K562 (cell line): ENCODE data around the gene SLC36A1. TPM values are rescaled to one million over a fixed set of nuclear protein-coding genes. Genes with fewer than 3 reads are reported as not detected.

Experiments
- BMI1 ChIP-seq: fragments of 150-350 bp; IDR thresholded peaks from 2 replicates; pipeline ENCODE4 v1.6.1; 2014; ENCODE audit warnings: low read length
- HMG20A ChIP-seq: fragments of 450-650 bp; formaldehyde crosslinking; conservative IDR thresholded peaks from 2 replicates; pipeline ENCODE4 v1.4.0; 2020; ENCODE audit warnings: mild to moderate bottlenecking, mixed read lengths
- MYBL2 ChIP-seq, 2 experiments: fragments of 450-650 bp in 1 of 2; sonication (generic) in 1 of 2; formaldehyde crosslinking in 1 of 2; IDR thresholded peaks; 2 replicates each; pipeline versions ENCODE4 v1.6.1 to v1.8.1; 2017 to 2022; ENCODE audit warnings: borderline replicate concordance in 1 of 2, inconsistent platforms in 1 of 2, low read depth in 1 of 2, mild to moderate bottlenecking in 1 of 2, missing genetic modification reagents in 1 of 2, moderate library complexity in 1 of 2
- MYNN ChIP-seq, 2 experiments: sonication (generic); formaldehyde crosslinking in 1 of 2; IDR thresholded peaks; 2 replicates each; pipeline versions ENCODE4 v1.5.0 to v1.6.1; 2016 to 2020; ENCODE audit warnings: antibody characterized with exemption in 1 of 2, missing genetic modification reagents in 1 of 2
- NR2F6 ChIP-seq: fragments of 450-650 bp; formaldehyde crosslinking; IDR thresholded peaks from 2 replicates; pipeline ENCODE4 v1.4.0; 2020; ENCODE audit warnings: mild to moderate bottlenecking
- PURB ChIP-seq: sonication (generic); formaldehyde crosslinking; IDR thresholded peaks from 2 replicates; pipeline ENCODE4 v1.9.0; 2021; ENCODE audit warnings: low read depth, mild to moderate bottlenecking, missing genetic modification reagents
- RFX5 ChIP-seq: IDR thresholded peaks from 2 replicates; pipeline ENCODE4 v1.6.1; 2011; ENCODE audit warnings: low read depth, mild to moderate bottlenecking, improper control_type of control experiment, low read length
- RNF2 ChIP-seq: sonication (generic); IDR thresholded peaks from 2 replicates; pipeline ENCODE4 v1.6.1; 2016
- ZNF184 ChIP-seq: sonication (generic); formaldehyde crosslinking; IDR thresholded peaks from 2 replicates; pipeline ENCODE4 v1.5.0; 2020; ENCODE audit warnings: missing genetic modification reagents
- ZNF23 ChIP-seq: fragments of 250-450 bp; sonication (Bioruptor Pico); IDR thresholded peaks from 2 replicates; pipeline ENCODE4 v1.4.0; 2020; ENCODE audit warnings: mild to moderate bottlenecking
- ZNF561 ChIP-seq: fragments of 450-650 bp; formaldehyde crosslinking; conservative IDR thresholded peaks from 2 replicates; pipeline ENCODE4 v1.4.0; 2020; ENCODE audit warnings: mild to moderate bottlenecking, moderate library complexity
- ZNF766 ChIP-seq: fragments of 200-800 bp; sonication (Bioruptor generic); conservative IDR thresholded peaks from 2 replicates; pipeline ENCODE4 v1.6.1; 2016; ENCODE audit warnings: missing genetic modification characterization, missing compliant biosample characterization
- ZNF77 ChIP-seq: fragments of 250-450 bp; sonication (Bioruptor Pico); IDR thresholded peaks from 2 replicates; pipeline ENCODE4 v1.5.0; 2020
- polyA plus RNA-seq, 8 experiments: library from polyadenylated mRNA; depleted of rRNA in 4 of 8; stranded (reverse) in 5 of 8; unstranded in 3 of 8; fragments of >200 nt; fragmentation: Nextera tagmentation in 2 of 8; fragmentation: Illumina TruSeq in 1 of 8; extraction: Ambion mirVana in 2 of 8; extraction: Trizol in 1 of 8; gene quantifications; 2 replicates each; pipeline versions ENCODE4 v1.2.1 to v1.2.3, GENCODE V29; 2011 to 2014; ENCODE audit warnings: inconsistent platforms in 1 of 8, missing spikeins in 1 of 8
- total RNA-seq, 7 experiments: library from RNA; depleted of rRNA in 6 of 7; stranded (reverse); fragments of >200 nt in 6 of 7; fragmentation: Illumina TruSeq in 2 of 7; extraction: Trizol in 2 of 7; gene quantifications; 2 replicates each; pipeline versions ENCODE4 v1.2.1 to v1.2.3, GENCODE V29; 2011 to 2021; ENCODE audit warnings: low replicate concordance in 1 of 7
- TF ChIP-seq, protein P1 (sequence below): sonication (generic); formaldehyde crosslinking; IDR thresholded peaks from 2 replicates; pipeline ENCODE4 v1.8.1; 2023; ENCODE audit warnings: mild to moderate bottlenecking, missing genetic modification reagents
- TF ChIP-seq, protein P2 (sequence below): sonication (generic); formaldehyde crosslinking; IDR thresholded peaks from 2 replicates; pipeline ENCODE4 v1.8.1; 2023; ENCODE audit warnings: missing genetic modification reagents, mild to moderate bottlenecking, borderline replicate concordance
- TF ChIP-seq, protein P3 (sequence below): fragments of 450-650 bp; formaldehyde crosslinking; IDR thresholded peaks from 2 replicates; pipeline ENCODE4 v1.4.0; 2020; ENCODE audit warnings: mild to moderate bottlenecking, moderate library complexity
- TF ChIP-seq, protein P4 (sequence below): fragments of 450-650 bp; formaldehyde crosslinking; IDR thresholded peaks from 2 replicates; pipeline ENCODE4 v1.4.0; 2020; ENCODE audit warnings: mild to moderate bottlenecking, moderate library complexity

Gene SLC36A1
- total and polyA plus RNA-seq, 9 of the 15 experiments (the other 6 are each of a cell fraction or from before 2014, with no cell fraction given), result 1.6 to 8.4 (median 4.6) TPM

DNA sequence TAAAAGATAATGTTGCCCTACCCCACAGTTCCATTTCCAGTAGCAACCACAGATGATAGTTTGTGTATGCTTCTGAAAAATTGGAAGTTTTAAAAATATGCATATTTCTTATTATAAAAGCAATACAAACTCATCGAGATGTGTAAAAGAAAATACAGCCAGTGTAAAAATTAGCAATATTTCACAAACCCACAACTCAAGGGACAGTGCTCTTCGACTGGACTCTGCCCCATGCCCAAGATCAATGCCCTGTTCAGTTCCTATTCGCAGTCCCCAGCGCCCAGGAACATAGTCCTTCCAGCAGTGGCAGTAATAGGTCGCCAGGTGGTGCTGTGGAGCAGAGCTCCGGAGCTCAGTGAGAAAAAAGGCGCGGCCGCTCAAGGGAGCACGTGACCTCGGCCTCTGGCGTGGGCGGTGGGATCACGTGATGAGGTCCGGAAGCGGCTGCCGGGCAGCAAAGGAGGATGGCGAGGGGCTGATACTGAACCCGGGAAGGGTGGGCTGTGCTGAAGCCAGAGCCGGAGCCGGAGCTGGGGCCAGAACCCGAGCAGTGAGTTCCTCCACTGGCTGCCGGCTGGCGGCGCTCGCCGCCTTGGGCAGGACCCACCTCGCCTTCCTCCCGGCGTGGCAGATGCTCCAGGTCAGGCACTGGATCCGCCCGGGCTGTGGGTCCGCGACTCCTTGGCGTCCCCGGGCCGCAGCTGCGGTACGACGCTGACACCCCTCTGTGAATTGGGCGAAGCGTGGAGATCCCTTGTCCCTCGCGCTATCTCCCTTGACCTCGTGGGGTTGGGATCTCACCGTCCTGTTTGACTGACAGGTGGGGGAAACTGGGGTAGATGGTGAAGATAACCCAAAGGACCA is at the start of gene SLC36A1 (continued):
- TF ChIP-seq, protein P1, sequence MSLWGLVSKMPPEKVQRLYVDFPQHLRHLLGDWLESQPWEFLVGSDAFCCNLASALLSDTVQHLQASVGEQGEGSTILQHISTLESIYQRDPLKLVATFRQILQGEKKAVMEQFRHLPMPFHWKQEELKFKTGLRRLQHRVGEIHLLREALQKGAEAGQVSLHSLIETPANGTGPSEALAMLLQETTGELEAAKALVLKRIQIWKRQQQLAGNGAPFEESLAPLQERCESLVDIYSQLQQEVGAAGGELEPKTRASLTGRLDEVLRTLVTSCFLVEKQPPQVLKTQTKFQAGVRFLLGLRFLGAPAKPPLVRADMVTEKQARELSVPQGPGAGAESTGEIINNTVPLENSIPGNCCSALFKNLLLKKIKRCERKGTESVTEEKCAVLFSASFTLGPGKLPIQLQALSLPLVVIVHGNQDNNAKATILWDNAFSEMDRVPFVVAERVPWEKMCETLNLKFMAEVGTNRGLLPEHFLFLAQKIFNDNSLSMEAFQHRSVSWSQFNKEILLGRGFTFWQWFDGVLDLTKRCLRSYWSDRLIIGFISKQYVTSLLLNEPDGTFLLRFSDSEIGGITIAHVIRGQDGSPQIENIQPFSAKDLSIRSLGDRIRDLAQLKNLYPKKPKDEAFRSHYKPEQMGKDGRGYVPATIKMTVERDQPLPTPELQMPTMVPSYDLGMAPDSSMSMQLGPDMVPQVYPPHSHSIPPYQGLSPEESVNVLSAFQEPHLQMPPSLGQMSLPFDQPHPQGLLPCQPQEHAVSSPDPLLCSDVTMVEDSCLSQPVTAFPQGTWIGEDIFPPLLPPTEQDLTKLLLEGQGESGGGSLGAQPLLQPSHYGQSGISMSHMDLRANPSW (CRISPR knock-in tag), result no peak
- TF ChIP-seq RNF2 (no peak), RFX5 (no peak), NR2F6 (CRISPR knock-in tag) (no peak), ZNF561 (no peak), PURB (CRISPR knock-in tag) (no peak), HMG20A (no peak), ZNF77 (CRISPR knock-in tag) (no peak), ZNF766 (CRISPR knock-in tag) (no peak), MYNN (IDR thresholded peaks at IDR 0.05) (peak; percentile 61; the same call in 1 of the 2 replicates), MYNN (CRISPR knock-in tag; IDR thresholded peaks at IDR 0.05) (no peak), MYBL2 (IDR thresholded peaks at IDR 0.05; ENCODE audit: low read depth) (no peak), MYBL2 (CRISPR knock-in tag; IDR thresholded peaks at IDR 0.05; ENCODE audit: borderline replicate concordance) (no peak), ZNF23 (CRISPR knock-in tag) (no peak), ZNF184 (no peak), BMI1 (no peak)
- TF ChIP-seq, protein P2, sequence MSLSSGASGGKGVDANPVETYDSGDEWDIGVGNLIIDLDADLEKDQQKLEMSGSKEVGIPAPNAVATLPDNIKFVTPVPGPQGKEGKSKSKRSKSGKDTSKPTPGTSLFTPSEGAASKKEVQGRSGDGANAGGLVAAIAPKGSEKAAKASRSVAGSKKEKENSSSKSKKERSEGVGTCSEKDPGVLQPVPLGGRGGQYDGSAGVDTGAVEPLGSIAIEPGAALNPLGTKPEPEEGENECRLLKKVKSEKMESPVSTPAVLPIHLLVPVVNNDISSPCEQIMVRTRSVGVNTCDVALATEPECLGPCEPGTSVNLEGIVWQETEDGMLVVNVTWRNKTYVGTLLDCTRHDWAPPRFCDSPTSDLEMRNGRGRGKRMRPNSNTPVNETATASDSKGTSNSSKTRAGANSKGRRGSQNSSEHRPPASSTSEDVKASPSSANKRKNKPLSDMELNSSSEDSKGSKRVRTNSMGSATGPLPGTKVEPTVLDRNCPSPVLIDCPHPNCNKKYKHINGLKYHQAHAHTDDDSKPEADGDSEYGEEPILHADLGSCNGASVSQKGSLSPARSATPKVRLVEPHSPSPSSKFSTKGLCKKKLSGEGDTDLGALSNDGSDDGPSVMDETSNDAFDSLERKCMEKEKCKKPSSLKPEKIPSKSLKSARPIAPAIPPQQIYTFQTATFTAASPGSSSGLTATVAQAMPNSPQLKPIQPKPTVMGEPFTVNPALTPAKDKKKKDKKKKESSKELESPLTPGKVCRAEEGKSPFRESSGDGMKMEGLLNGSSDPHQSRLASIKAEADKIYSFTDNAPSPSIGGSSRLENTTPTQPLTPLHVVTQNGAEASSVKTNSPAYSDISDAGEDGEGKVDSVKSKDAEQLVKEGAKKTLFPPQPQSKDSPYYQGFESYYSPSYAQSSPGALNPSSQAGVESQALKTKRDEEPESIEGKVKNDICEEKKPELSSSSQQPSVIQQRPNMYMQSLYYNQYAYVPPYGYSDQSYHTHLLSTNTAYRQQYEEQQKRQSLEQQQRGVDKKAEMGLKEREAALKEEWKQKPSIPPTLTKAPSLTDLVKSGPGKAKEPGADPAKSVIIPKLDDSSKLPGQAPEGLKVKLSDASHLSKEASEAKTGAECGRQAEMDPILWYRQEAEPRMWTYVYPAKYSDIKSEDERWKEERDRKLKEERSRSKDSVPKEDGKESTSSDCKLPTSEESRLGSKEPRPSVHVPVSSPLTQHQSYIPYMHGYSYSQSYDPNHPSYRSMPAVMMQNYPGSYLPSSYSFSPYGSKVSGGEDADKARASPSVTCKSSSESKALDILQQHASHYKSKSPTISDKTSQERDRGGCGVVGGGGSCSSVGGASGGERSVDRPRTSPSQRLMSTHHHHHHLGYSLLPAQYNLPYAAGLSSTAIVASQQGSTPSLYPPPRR (CRISPR knock-in tag), result no peak
- TF ChIP-seq, protein P3, sequence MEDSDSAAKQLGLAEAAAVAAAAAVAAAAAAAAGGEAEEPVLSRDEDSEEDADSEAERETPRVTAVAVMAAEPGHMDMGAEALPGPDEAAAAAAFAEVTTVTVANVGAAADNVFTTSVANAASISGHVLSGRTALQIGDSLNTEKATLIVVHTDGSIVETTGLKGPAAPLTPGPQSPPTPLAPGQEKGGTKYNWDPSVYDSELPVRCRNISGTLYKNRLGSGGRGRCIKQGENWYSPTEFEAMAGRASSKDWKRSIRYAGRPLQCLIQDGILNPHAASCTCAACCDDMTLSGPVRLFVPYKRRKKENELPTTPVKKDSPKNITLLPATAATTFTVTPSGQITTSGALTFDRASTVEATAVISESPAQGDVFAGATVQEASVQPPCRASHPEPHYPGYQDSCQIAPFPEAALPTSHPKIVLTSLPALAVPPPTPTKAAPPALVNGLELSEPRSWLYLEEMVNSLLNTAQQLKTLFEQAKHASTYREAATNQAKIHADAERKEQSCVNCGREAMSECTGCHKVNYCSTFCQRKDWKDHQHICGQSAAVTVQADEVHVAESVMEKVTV (CRISPR knock-in tag), result peak; percentile 87
- TF ChIP-seq, protein P4, sequence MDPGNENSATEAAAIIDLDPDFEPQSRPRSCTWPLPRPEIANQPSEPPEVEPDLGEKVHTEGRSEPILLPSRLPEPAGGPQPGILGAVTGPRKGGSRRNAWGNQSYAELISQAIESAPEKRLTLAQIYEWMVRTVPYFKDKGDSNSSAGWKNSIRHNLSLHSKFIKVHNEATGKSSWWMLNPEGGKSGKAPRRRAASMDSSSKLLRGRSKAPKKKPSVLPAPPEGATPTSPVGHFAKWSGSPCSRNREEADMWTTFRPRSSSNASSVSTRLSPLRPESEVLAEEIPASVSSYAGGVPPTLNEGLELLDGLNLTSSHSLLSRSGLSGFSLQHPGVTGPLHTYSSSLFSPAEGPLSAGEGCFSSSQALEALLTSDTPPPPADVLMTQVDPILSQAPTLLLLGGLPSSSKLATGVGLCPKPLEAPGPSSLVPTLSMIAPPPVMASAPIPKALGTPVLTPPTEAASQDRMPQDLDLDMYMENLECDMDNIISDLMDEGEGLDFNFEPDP (CRISPR knock-in tag), result no peak
